Frontal cortex (tissue), 4 donors: ENCODE results near the gene LCLAT1. TPM values are rescaled to one million over a fixed set of nuclear protein-coding genes. Genes with fewer than 3 reads are reported as not detected.

Experiments used
- DNase-seq, 2 donors: peaks; one replicate each; pipeline ENCODE4 v3.0.0; 2012; ENCODE audit warnings: low spot score in 2 of 2
- FAIRE-seq: peaks from 2 replicates; lab custom pipeline; 2012; peaks lifted over from hg19 to GRCh38; lab: Jason Lieb, UNC
- small RNA-seq: library from RNA; depleted of rRNA; stranded (forward); fragments of <200 nt; gene quantifications from one replicate; pipeline ENCODE3, GENCODE V24; 2014
- total RNA-seq: library from RNA; depleted of rRNA; stranded (reverse); fragments of >200 nt; gene quantifications from one replicate; pipeline ENCODE4 v1.2.3, GENCODE V29; 2014
- donor health status: control.
- donor health status: control.
- donor health status: control.

LCLAT1 gene
- total RNA-seq, 1 donor from 2014 or later = 23.6 TPM

DNA sequence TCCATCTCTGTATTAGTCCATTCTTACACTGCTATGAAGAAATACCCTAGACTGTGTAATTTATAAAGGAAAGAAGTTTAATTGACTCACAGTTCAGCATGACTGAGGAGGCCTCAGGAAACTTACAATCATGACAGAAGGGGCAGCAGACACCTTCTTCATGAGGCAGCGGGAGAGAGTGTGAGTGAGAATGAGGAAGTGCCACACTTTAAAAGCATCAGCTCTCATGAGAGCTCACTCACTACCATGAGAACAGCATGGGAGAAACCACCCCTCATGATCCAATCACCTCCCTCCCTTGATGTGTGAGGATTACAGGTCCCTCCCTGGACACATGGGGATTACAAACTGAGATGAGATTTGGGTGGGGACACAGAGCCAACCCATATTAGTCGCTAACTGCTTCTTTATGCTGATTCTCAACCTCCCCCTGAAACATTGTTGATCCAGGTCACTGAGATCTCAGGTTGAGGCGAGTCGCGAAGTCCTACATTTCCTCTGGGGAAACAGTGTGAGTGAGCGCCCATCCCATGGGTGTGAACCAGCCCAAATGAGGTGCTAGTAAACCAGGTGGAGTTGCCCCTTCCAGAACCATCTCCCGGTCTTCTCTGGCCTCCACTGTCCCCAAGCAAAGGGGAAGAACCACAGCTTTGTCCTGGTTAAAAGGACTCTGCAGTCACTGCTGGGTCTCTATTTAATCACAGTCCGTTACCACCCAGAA lies 236.3 kb downstream of the LCLAT1 start:
- FAIRE-seq (no peak), DNase-seq (no peak)

DNA sequence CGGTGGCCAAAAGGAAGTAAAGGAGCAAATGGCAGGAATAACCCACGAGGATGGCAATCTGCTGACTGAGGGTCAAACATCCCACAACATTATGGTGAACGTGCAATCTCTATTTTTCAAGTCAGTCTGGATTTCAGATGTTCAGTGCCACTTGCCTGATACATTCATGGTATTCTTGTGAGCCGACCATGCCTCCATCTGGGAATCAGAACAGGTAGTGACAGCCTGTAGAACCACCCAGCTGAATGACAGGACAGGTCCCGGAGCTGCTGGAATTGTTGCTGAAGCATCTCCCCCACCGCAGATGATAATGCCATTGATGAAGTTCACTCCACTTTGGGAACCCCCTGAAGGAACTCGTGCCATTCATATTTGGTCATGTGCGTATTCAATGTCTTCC lies 237.0 kb downstream of the LCLAT1 start:
- DNase-seq (no peak), FAIRE-seq (no peak)

DNA sequence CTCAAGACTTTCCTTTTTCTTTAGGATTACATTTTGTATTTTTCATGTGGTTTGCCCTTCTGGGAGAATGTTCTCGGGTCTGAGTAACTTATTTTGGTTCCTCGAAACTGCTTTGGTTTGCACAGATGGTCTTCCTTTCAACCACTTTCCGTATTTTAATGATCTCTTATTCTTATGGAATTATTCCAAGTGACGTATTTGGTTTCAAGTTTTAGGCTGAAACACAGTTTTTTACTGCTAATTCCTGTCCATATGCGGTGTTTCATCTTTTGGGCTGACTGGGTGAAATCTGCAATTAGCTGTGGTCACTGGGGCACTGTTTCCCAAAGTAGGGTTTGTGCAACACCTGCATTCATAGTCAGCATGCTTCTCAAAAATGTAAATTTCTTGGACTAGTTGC lies 237.5 kb downstream of the LCLAT1 start:
- DNase-seq = no peak
- no peak for FAIRE-seq

DNA sequence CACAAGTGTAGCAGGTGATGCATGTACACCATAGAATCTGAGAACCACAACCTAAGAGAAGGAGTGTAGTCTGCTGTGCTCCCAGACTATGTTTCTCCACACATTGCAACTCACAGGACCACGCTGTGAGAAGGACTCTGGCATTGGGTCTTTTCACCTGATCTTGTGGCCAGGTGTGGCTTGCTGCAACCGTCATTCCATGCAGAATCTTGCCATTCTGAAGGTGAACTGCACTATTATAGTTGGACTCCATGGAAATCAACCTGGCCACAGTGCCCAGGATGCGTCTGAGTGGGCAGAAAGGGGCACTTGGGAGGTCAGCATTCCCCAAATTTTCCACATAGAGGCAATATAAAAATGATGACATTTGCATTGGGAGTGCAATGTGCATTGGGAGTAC lies 237.9 kb downstream of the LCLAT1 start:
- no peak for FAIRE-seq

DNA sequence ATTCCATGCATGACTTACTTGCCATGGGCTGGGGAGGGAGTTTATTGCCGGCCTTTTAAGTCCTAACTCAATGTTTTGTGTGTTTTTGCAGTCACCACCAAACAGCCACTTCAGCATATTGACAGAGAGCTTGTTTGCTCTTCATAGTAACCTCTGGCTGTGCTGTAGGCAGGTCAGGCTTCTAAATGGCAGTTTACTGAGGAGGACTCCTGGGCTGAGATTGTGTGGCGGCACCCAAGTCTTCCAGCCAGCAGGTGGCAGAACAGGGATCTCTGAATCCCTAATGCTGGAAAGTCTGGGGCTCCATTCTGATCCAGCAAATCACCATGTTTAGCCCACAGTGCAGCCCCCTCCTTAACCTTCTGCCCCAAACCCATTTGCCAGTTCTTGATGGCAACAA lies 239.0 kb downstream of the LCLAT1 start:
- no peak for FAIRE-seq
- DNase-seq = no peak

More for the DNA sequence above, 237.9 kb downstream of the LCLAT1 start:
- no peak for DNase-seq

DNA sequence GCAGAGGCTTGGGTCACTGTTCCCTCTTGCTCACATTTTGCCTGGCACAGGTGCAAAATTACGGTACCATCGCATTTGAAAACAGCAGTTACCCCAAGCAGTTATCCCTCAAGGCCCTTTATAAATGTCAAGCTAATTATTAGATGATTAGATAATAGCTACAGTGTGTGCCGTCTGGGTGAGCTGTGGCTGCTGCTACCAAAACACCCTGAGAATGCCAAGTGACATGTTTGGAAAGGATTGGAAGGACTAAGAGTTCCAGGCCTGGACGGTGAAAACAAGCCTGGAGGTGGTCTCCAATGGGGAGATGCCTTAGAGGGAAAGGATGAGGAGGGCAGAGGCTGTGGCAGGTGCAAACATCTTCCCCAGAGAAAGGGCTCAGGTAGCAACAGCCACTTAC lies 239.6 kb downstream of the LCLAT1 start:
- DNase-seq = no peak

DNA sequence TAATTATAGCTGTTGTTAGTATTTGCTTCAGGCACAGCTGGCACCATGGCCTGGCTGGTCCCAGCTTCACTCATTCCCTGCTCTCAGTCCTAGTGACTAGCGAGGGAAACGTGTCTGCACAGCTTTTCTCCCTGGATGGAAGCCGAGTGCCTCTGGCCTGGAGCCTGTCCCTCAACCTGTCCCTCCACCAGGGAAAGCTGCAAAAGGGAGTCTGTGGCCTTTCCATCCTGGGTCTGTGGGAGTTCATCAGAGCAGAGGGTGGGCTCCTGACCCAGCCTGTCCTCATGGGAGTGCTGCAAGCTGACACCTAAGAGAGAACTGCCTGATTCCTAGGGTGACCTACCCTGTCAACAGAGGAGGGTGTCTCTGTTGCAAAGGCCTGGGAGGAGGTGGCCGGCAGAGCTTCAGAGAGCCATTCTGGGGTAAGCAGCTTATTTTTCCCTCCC lies 241.9 kb downstream of the LCLAT1 start:
- FAIRE-seq (no peak), DNase-seq (no peak)

More for the DNA sequence above, 239.6 kb downstream of the LCLAT1 start:
- no peak for FAIRE-seq

DNA sequence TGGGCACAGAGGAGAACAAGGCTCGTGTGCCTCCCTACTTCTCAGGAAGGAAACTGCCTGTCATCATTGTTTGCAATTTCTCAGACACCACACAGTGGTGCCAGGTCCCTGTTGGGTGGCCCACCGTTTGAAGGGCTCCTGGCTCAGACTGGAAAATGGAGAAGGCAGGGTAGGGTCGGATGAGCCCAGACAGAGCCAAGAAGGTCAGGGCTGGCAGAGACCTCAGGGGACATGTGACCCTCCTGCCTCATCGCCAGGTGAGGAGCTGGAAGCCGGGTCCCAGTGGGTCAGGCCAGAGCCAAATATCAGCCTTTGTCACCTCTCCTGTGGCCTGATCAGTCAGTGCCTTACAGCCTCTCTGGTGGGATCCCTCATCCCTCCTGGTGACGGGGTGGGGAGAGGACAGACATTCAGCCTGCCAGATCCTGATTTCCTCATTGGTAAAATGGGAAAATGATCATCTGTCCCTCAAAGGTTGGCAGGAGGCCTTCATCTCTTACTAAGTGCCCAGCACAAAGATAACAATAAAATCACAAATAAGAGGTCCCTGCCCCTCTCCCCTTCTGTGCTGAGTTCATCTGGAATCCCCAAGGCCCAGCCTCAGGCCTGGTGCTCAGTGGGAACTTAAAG lies 242.6 kb downstream of the LCLAT1 start:
- no peak for FAIRE-seq
- no peak for DNase-seq

DNA sequence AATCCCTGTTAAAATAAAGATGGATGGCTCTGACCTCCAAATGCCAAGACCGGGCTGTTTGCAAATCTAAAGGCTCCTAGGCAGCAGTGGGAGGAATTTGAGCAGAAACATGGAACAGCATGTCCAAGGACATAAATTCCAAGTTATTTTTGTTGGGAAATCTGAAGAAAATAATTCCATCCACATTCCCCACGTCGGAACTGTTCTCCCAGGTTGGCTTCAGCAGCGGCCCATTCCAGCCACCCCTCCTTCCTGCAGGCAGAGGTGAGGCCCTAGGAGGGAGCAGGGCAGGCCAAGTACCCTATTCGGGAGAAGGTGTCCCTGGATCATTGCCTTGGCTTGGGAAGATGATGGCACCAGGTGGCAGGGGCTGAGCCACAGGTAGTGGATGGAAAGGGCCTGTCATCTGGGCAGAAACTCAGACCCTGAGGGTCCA lies 243.1 kb downstream of the LCLAT1 start:
- DNase-seq = no peak
- no peak for FAIRE-seq

DNA sequence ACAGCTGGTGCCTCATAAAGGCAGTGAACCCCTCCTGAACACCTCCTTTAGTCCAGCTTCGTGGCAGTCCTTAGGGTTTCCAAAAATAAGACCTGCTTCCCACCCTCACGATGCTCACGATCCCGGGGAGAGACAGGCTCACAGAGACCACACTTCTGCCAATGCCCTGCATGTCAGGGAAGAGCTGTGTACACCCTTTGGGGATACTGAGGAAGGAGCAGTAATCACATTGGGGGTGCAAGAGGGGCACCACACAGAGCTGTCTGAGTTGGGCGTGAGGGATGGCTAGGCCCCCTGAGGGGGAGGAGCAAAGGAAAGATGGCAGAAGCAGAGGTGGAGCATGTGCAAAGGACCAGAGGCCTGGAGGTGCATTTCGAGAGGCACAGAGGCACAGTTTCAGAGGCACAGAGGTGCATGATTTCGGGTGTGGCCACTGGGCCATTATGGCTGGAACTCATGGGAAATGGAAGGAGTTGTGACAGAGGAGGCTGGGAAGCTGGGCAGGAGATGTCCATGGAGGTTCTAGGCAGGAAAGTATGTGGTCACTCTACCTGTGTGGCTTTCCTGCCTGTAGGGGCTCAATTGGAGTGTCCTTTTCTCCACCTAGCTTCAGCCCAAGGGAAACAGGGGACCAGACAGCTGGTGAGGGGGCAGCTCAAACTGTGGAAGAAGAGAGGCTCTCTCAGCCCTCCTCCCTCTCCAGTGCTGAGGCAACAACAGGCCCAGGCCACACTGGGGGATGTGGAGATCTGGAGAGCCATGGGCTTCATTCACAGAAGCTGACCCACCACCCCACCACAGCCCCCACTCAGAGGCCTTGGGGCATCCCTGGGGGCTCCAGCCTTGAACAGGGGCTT lies 244.3 kb downstream of the LCLAT1 start:
- DNase-seq = no peak
- no peak for FAIRE-seq

DNA sequence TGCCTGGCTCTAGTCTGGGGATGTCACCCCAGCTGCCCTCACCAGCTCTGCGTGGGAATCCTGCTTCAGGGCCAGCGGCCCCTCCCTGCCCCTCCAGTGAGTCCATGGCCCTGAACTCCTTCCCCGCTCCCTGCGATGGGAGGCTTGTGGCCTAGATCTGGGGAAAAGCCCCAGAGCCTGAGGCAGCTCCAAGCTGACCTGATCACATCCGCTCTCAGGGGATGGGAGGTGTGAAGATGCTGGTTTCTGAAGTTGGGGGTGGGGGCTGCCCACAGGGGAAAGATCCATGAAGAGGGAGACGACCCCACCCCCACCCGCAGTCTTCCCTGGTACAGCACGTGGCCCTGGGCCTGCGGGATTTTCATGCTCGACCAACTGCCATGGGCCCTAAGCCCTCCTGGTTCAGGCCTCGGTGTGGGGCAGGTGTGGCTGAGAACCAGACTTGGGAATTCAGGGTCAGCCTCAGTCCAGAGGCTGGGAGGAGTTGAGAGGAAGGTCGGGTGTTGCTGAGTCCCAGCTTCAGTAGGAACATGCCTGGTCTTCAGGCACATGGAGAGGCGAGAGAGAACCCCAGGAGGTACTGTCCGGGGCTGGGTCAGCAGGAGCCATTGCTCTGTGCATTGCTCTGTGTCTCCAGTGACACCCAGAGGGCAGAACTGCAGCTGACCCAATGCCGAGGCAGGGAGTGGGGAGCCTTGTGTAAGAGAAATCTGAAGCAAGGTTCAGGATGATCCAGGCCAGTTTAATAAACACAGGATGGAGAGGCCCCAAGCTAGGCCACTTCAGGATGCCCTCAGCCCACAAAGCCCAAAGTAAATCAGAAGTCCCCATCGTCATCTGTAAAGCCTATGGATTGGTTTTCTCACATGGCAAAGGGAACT lies 245.1 kb downstream of the LCLAT1 start:
- DNase-seq (no peak), FAIRE-seq (no peak)

DNA sequence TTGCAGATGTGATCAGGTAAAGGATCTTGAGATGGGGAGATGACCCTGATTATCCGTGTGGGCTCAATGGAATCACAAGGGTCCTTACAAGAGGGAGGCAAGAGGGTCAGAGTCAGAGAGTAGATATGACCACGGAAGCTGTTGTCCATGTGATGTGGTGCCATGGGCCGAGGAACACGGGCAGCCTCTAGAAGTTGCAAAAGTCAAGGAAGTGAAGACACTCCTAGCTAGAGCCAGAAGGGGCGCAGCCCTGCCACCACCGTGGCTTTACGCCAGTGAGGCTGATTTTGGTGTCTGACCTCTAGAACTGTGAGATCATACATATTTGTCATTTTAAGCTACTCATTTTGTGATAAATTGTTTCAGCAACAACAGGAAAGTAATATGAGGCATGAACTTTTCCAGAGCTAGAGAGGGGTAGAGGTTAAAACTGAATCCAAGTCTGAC lies 245.8 kb downstream of the LCLAT1 start:
- FAIRE-seq = no peak
- no peak for DNase-seq

Small RNA genes lying within 50 kb of the gene (small RNA-seq; reads per million reads assigned to genes)
- not detected for gene AC073255.1

Other genes starting within 250 kb of the LCLAT1 start
- gene LBH, start 215.7 kb upstream of the LCLAT1 start, total RNA-seq = 68.9 TPM